PFSK-1 (cell line): ENCODE data around the gene TENT5C.

Experiments
- FOXP2 ChIP-seq: optimal IDR thresholded peaks from 2 replicates; pipeline ENCODE3; 2011; ENCODE audit warnings: borderline replicate concordance, control low read depth, inconsistent platforms; ENCODE audit not compliant: insufficient read depth; ENCODE audit errors: extremely low read length, extremely low read depth
- POLR2AphosphoS5 ChIP-seq: IDR thresholded peaks from 2 replicates; pipeline ENCODE4 v1.6.1; 2012; ENCODE audit warnings: low read depth, mild to moderate bottlenecking, control low read depth, low read length, moderate library complexity
- SIN3A ChIP-seq: IDR thresholded peaks from 2 replicates; pipeline ENCODE4 v1.6.1; 2012; ENCODE audit warnings: mild to moderate bottlenecking, low read length, moderate library complexity, borderline replicate concordance; ENCODE audit not compliant: insufficient read depth
- TAF1 ChIP-seq: IDR thresholded peaks from 2 replicates; pipeline ENCODE4 v1.6.1; 2012; ENCODE audit warnings: low read length, control low read depth, borderline replicate concordance; ENCODE audit not compliant: insufficient read depth
- TF ChIP-seq, protein P1 (sequence below), 2 experiments: IDR thresholded peaks; 2 replicates each; pipeline versions ENCODE4 v1.6.1 to v1.8.0; 2011 to 2012; ENCODE audit warnings: low read depth in 2 of 2, low read length in 2 of 2, control low read depth in 1 of 2, inconsistent platforms in 1 of 2, mild to moderate bottlenecking in 1 of 2, moderate library complexity in 1 of 2; ENCODE audit not compliant: insufficient read depth in 1 of 2

DNA sequence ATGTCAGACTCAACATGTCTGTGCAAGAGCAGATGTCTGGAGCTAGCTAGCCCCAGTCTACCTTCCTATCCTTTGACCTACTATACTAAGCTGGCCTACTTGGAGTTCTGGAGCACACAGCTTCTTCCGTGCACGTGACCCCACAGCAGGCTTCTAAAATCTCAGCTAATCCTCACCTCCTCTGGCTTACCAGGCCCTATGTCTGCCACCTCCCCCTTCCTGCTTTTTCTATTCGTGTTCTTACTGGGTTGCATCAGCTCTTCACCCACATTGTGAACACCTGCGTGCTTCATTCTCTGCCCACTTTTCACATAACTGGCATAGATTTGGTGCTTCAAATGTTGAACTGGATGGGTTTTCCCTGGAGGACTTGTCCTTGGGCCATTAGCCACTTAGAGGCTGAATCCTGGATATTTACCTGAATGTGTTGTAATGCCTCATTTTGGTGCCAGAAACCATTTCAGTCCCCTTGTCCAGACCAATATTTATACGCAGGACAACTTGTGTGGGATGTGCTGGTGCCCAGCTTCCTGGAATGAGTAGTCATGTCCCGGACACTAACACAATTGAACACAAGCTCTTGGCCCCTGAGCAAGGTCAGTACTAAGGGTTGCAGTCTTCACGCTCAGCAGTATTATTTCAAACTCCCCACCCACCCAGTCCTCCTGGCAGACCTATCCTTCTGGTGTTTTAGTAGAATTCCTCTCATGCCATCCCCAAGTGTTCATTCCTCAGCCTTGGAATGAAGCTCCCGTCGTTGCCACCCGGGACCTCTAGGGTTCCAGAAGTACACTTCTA, 24.0 kb downstream of the TENT5C start:
- TF ChIP-seq FOXP2 (no peak), TAF1 (no peak), SIN3A (no peak), POLR2AphosphoS5 (no peak)
- TF ChIP-seq, protein P1, sequence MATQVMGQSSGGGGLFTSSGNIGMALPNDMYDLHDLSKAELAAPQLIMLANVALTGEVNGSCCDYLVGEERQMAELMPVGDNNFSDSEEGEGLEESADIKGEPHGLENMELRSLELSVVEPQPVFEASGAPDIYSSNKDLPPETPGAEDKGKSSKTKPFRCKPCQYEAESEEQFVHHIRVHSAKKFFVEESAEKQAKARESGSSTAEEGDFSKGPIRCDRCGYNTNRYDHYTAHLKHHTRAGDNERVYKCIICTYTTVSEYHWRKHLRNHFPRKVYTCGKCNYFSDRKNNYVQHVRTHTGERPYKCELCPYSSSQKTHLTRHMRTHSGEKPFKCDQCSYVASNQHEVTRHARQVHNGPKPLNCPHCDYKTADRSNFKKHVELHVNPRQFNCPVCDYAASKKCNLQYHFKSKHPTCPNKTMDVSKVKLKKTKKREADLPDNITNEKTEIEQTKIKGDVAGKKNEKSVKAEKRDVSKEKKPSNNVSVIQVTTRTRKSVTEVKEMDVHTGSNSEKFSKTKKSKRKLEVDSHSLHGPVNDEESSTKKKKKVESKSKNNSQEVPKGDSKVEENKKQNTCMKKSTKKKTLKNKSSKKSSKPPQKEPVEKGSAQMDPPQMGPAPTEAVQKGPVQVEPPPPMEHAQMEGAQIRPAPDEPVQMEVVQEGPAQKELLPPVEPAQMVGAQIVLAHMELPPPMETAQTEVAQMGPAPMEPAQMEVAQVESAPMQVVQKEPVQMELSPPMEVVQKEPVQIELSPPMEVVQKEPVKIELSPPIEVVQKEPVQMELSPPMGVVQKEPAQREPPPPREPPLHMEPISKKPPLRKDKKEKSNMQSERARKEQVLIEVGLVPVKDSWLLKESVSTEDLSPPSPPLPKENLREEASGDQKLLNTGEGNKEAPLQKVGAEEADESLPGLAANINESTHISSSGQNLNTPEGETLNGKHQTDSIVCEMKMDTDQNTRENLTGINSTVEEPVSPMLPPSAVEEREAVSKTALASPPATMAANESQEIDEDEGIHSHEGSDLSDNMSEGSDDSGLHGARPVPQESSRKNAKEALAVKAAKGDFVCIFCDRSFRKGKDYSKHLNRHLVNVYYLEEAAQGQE (IDR thresholded peaks at IDR 0.05; ENCODE audit: insufficient read depth in 1 of 2, low read depth in 2 of 2, low read length in 2 of 2) = no peak
